ENCODE data around the gene MBNL1.

DNA sequence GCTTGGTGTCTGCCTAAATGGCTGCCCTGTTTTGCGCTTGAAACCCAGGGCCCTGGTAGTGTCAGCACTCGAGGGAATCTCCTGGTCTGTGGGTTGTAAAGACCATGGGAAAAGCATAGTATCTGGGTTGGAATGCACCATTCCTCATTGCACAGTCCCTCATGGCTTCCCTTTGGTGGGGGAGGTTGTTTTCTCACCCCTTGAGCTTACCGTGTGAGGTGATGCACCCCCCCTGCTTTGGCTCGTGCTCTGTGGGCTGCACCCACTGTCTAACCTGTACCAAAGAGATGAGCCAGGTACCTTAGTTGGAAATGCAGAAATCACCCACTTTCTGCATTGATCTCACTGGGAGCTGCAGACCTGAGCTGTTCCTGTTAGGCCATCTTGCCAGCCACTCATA lies 104.7 kb downstream of the MBNL1 start:
- no peak for TF ChIP-seq EP300 (IDR thresholded peaks at IDR 0.05)
- no peak for TF ChIP-seq POLR2A (IDR thresholded peaks at IDR 0.05)
- TF ChIP-seq, protein P1, sequence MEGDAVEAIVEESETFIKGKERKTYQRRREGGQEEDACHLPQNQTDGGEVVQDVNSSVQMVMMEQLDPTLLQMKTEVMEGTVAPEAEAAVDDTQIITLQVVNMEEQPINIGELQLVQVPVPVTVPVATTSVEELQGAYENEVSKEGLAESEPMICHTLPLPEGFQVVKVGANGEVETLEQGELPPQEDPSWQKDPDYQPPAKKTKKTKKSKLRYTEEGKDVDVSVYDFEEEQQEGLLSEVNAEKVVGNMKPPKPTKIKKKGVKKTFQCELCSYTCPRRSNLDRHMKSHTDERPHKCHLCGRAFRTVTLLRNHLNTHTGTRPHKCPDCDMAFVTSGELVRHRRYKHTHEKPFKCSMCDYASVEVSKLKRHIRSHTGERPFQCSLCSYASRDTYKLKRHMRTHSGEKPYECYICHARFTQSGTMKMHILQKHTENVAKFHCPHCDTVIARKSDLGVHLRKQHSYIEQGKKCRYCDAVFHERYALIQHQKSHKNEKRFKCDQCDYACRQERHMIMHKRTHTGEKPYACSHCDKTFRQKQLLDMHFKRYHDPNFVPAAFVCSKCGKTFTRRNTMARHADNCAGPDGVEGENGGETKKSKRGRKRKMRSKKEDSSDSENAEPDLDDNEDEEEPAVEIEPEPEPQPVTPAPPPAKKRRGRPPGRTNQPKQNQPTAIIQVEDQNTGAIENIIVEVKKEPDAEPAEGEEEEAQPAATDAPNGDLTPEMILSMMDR (IDR thresholded peaks at IDR 0.05) = no peak
- no peak for TF ChIP-seq POLR2AphosphoS5 (IDR thresholded peaks at IDR 0.05)

Data from upper lobe of left lung (tissue), 4 donors.